Muscle layer of duodenum (tissue), 2 donors: ENCODE data around the gene MEIKIN.

Source experiments
- H3K27ac ChIP-seq: one replicate; pipeline ENCODE4 v1.7.0; 2013; ENCODE audit warnings: mild to moderate bottlenecking, low read length
- H3K27me3 ChIP-seq: one replicate; pipeline ENCODE4 v1.7.0; 2013; ENCODE audit warnings: low read depth, mild to moderate bottlenecking, control low read depth, low read length
- H3K36me3 ChIP-seq, 2 donors: one replicate each; pipeline ENCODE4 v1.7.0; 2013; ENCODE audit warnings: low read length in 2 of 2, control low read depth in 1 of 2, mild to moderate bottlenecking in 1 of 2; ENCODE audit not compliant: insufficient read depth in 2 of 2, control insufficient read depth in 1 of 2
- H3K4me1 ChIP-seq, 2 donors: one replicate each; pipeline ENCODE4 v1.7.0; 2013; ENCODE audit warnings: low read length in 2 of 2, mild to moderate bottlenecking in 2 of 2, control low read depth in 1 of 2, moderate library complexity in 1 of 2; ENCODE audit not compliant: insufficient read depth in 2 of 2, control insufficient read depth in 1 of 2
- H3K4me3 ChIP-seq, 2 donors: one replicate each; pipeline ENCODE4 v1.7.0; 2013; ENCODE audit warnings: low read length in 2 of 2, low read depth in 1 of 2, mild to moderate bottlenecking in 1 of 2
- H3K9me3 ChIP-seq, 2 donors: one replicate each; pipeline ENCODE4 v1.7.0; 2013; ENCODE audit warnings: low read length in 2 of 2, control low read depth in 1 of 2, mild to moderate bottlenecking in 1 of 2; ENCODE audit not compliant: control insufficient read depth in 1 of 2
- donor health status: healthy.

The MEIKIN gene

GRCh38 chr5:131945551-131946168 lies at the start of gene MEIKIN:
MEIKIN (minus strand) TSS chr5:131945663; CDS start chr5:131945505, 158 bp downstream.
- no peaks in the 10 kb centered on the region for H3K36me3 ChIP-seq
- no peak within 1 kb of the TSS for H3K27ac ChIP-seq
- H3K27me3 ChIP-seq = no peaks in the 10 kb centered on the region
- no peak within 1 kb of the TSS for H3K4me3 ChIP-seq
- no peaks in the 10 kb centered on the region for H3K9me3 ChIP-seq
- H3K4me1 ChIP-seq = no peaks in the 10 kb centered on the region

DNA sequence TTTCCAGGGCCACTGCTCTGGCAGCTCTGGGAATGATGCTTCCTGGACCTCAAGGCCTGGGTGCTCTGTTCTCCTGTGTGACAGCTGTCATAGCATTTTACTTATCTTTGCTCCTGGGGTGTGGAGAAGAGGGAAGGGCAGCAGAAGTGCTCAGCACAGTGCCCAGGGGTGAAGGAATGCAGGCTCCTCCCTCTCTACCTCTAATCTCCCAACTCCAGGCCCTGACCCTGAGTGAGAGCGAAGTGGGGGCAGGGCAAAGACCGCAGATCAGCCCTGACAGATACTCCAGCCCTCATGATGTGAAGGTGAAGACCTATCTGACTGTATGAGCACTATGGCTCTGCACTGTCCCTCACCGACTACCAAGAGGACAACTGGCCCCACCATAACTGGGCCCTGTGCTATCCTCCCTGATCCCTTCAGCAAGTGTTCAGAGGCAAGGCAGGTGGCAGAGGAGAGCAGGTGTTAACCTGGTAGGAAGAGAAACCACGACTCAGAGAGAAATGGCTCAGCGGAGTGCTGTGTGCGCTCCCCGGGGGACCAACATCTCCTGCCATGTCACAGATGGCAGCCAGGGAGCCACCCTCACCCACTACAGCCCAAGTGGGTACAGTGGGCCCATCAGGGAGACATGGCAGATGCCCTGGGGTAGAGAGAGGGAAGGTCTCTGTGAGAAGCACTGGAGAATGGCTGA lies 49.2 kb upstream of the MEIKIN start:
- Histone ChIP-seq H3K27ac (no peak overlapping the region), H3K9me3 (no peaks in the 10 kb centered on the region), H3K4me3 (no peak overlapping the region), H3K4me1 (peaks cover 0 to 7% of the 10 kb centered on the region in 2 donors), H3K27me3 (no peaks in the 10 kb centered on the region), H3K36me3 (no peaks in the 10 kb centered on the region)

DNA sequence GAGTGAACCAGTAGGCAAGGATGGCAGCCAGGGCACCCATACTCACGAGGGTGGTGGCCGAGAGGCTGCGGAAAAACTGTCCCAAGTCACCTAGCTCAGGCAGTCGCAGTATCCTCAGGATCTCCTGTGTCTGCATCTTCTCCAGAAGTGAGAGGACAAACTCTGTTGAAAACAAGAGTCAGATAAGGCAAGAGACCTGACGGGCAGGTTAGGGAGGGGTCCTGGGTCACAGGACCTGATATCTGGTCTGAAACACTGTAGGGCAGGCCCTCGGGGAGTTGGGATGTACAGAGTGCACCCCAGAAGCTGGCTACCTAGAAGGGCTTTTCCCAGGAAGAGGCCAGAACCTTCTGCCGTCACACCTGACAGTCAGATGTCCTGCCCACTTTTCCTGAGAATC lies 48.6 kb upstream of the MEIKIN start:
- Histone ChIP-seq H3K4me1 (peaks cover 0 to 7% of the 10 kb centered on the region in 2 donors), H3K9me3 (no peaks in the 10 kb centered on the region), H3K27ac (no peak overlapping the region), H3K27me3 (no peaks in the 10 kb centered on the region), H3K4me3 (no peak overlapping the region), H3K36me3 (no peaks in the 10 kb centered on the region)

DNA sequence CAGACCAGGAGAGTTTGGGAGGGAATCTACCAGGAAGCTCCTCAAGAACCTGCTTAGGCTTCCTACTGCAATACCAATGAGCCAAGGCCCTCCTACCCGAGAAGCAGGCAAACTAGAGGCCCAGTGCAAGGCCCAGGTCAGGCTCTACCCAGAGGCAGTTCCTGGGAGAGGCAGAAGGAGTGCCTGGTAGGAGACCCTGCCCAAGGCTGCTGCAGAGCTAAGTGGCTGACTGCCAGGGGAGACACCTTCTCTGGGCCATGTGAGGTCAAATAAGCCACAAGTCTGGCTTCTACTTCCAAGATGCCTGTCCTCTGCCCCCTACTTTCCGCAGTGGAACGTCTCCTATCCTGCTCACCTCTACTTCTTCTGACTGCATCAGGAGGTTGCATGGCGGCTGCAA lies 48.2 kb upstream of the MEIKIN start:
- H3K4me3 ChIP-seq = no peak overlapping the region
- H3K36me3 ChIP-seq = no peaks in the 10 kb centered on the region
- peaks cover 0 to 3% of the 10 kb centered on the region in 2 donors for H3K4me1 ChIP-seq
- H3K27me3 ChIP-seq = no peaks in the 10 kb centered on the region
- H3K27ac ChIP-seq = no peak overlapping the region
- no peaks in the 10 kb centered on the region for H3K9me3 ChIP-seq

GRCh38 chr5:131992370-131992769 lies 46.9 kb upstream of the MEIKIN start:
- H3K9me3 ChIP-seq = no peaks in the 10 kb centered on the region
- H3K27me3 ChIP-seq = no peaks in the 10 kb centered on the region
- no peaks in the 10 kb centered on the region for H3K4me1 ChIP-seq
- no peak overlapping the region for H3K27ac ChIP-seq
- no peak overlapping the region for H3K4me3 ChIP-seq
- no peaks in the 10 kb centered on the region for H3K36me3 ChIP-seq

- Histone ChIP-seq H3K9me3 (no peaks in the 10 kb centered on the region), H3K27ac (no peak overlapping the region), H3K4me1 (no peaks in the 10 kb centered on the region), H3K27me3 (no peaks in the 10 kb centered on the region), H3K4me3 (no peak overlapping the region), H3K36me3 (no peaks in the 10 kb centered on the region)
Observed at GRCh38 chr5:131991593-131992324, 46.3 kb upstream of the MEIKIN start.

DNA sequence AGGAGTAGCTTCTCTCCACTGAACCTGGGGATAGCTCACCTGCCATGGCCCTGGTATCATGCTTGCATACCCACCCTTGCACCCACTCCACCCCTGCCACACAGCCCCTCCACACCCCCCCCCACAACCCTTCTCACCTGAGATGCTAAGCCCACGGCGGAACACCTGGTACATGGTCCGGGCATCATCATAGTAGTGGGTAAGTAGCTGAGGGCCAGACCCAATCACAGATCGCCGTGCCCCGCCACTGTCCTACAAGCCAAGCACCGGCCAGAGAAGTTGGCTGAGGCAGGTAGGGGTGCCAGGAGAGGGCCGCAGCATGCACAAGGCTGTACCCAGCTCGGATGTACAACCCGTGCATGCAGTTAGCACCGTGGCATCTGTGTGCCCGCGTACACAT lies 45.3 kb upstream of the MEIKIN start:
- H3K4me1 ChIP-seq = no peaks in the 10 kb centered on the region
- no peaks in the 10 kb centered on the region for H3K9me3 ChIP-seq
- H3K27me3 ChIP-seq = no peaks in the 10 kb centered on the region
- H3K27ac ChIP-seq = no peak overlapping the region
- H3K4me3 ChIP-seq = no peak overlapping the region
- no peaks in the 10 kb centered on the region for H3K36me3 ChIP-seq

GRCh38 chr5:131988601-131989000 lies 43.1 kb upstream of the MEIKIN start:
- Histone ChIP-seq H3K27ac (no peak overlapping the region), H3K27me3 (no peaks in the 10 kb centered on the region), H3K9me3 (no peaks in the 10 kb centered on the region), H3K36me3 (no peaks in the 10 kb centered on the region), H3K4me1 (no peaks in the 10 kb centered on the region), H3K4me3 (no peak overlapping the region)

DNA sequence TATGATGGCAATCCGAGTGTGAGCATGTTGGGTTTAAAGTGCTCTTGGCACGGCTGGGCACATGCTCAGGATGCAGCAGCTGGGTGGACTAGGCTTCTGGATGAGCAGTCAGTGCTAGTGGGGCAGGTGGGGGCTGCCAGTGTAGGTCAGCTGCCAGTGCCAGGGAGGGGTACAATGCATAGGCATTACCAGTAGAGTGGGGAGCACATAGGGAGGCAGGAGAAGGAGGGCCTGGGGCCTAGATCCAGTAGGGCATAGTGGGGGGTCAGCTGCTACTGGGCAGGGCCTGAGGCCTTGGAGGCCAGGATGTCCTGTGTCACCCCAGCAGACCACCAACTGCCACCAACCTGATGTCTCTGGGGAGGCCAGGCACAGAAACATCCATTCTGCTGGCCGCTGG lies 41.8 kb upstream of the MEIKIN start:
- Histone ChIP-seq H3K27ac (no peak overlapping the region), H3K4me1 (peaks cover 0 to 10% of the 10 kb centered on the region in 2 donors), H3K4me3 (no peak overlapping the region), H3K36me3 (no peaks in the 10 kb centered on the region), H3K27me3 (no peaks in the 10 kb centered on the region), H3K9me3 (no peaks in the 10 kb centered on the region)

DNA sequence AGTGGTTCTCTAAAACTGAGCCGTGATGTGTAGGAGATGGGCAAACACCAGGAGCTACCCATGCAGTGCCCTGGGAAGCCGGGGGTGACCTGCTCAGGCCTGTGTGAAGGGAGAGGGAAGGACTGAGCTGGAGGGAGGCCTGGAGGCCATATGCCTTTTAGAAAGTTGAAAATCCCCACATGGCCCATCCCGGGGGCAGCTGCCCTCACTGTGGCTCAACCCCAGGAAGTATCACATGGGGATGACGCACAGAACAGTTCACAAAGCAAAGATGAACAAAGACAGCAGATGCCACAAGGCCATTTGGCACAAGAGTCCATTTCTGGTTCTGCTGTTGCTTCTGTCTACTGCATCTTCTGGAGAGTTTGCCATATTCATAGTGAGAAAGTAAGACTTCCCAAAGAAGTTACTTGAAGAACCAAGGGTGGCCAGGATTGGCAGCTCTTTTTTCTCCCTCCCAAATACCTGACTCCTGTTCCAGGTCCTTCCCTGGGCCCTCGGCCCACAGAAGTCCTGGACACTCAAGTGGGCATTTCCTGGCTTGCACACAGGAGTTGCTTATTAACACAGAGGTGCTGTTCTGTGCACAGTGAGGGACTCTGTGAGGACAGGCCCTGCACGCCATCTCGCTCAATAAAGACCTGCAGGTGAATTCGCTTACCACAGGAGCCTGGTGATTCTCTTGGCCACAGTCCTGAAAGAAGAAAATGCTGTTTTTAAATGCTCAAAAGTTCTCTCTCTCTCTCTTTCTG lies 40.9 kb upstream of the MEIKIN start:
- Histone ChIP-seq H3K9me3 (no peaks in the 10 kb centered on the region), H3K4me3 (no peak overlapping the region), H3K4me1 (peaks cover 0 to 10% of the 10 kb centered on the region in 2 donors), H3K36me3 (no peaks in the 10 kb centered on the region), H3K27ac (no peak overlapping the region), H3K27me3 (no peaks in the 10 kb centered on the region)
